Measurements from ENCODE around the gene NOTCH1.
"Not testable (repeated sequence)": the region's sequence is repeated elsewhere in the genome, so short reads cannot be mapped to it uniquely, and the experiment has no call there.

Gene NOTCH1

GRCh38 chr9:136578915-136579649, 33.2 kb upstream of the NOTCH1 start:
- peak; percentile 21 for DNase-seq

GRCh38 chr9:136578626-136578914, 32.7 kb upstream of the NOTCH1 start:
- DNase-seq, result no peak

GRCh38 chr9:136577941-136578625, 32.2 kb upstream of the NOTCH1 start:
- DNase-seq, result no peak

GRCh38 chr9:136576269-136576626, 30.4 kb upstream of the NOTCH1 start:
- DNase-seq, result no peak

- no peak for DNase-seq
These were observed 29.9 kb upstream of the NOTCH1 start for GRCh38 chr9:136575626-136576268.

DNA sequence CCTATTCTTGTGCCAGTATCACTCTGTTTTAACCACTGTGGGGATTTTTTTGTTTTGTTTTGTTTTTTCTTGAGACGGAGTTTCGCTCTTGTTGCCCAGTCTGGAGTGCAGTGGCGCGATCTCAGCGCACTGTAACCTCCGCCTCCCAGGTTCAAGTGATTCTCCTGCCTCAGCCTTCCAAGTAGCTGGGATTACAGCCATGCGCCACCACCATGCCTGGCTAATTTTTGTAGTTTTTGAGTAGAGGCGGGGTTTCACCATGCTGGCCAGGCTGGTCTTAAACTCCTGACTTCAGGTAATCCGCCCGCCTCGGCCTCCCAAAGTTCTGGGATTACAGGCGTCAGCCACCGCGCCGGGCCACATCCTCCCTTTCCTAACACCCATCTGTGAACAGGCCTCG, 28.8 kb upstream of the NOTCH1 start:
- DNase-seq, result not testable (repeated sequence)

DNA sequence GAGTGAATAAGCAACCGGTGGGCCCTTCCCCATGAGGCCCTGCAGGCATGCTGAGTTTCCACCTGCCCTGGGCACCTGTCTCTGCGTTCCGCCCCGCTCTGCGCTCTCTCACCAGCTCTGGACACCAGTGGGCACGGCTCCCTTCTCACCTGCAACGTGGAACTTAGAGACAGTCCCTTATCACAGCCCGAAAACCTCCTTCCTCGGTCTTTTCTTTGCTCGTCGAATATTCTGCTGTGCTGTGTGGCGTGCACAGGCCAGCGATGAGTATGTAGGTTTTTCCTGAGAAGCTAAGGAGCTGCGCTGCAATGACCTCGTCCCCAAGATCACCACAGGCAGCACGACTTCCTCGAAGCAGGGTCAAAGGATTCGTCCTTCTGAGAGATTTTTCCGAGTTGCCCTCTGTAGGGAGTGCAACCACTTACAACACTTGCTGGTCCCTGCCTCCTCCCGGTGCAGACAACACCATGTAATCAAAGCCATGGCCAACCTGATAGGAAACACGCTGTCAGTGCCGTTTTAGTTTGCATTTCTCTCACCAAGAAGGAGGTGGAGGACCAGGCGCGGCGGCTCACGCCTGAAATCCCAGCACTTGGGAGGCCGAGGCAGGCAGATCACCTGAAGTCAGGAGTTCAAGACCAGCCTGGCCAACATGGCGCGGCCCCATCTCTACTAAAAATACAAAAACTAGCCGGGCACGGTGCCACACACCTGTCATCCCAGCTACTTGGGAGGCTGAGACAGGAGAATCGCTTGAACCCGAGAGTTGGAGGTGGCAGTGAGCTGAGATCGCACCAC, 27.2 kb upstream of the NOTCH1 start:
- DNase-seq, result no peak

GRCh38 chr9:136572003-136572827, 26.4 kb upstream of the NOTCH1 start:
- DNase-seq, result no peak

DNA sequence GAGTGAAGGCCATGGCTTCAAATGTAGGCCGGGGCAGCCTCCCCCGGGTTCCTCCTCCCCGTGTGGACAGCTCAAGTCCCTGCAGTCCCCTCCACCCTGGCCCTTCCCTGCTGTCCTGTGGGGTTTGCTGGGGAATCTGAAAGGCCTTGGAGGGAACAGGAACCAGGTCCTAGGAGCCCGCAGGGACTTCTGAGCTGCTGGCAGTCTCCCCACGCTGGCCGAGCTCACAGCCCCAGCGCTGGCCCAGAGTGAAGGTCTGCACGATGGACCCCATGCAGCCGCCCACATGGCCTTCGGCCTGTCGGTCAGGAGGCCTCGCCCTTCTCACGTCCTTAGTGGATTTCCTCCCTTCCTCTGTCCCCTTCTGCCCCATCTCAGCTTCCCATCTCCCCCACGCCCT, 25.7 kb upstream of the NOTCH1 start:
- no peak for DNase-seq

DNA sequence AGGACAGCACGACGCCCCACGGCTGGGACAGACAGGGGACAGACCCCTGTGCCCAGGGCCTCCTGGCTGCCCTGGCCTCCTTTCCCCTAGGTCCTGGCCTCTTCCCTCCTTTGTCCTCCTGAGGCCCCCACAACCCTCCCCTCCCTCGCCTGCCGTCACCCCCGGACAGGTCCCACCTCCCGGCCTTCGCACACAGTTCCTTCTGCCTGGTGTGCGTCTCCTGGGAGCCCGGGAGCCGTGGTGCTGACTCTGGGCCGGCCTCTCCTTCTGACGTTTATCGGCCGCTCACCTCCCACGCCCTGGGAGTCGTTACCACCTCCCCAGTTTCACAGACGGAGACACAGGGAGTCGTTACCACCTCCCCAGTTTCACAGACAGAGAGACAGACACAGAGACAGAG, 25.1 kb upstream of the NOTCH1 start:
- DNase-seq, result no peak

DNA sequence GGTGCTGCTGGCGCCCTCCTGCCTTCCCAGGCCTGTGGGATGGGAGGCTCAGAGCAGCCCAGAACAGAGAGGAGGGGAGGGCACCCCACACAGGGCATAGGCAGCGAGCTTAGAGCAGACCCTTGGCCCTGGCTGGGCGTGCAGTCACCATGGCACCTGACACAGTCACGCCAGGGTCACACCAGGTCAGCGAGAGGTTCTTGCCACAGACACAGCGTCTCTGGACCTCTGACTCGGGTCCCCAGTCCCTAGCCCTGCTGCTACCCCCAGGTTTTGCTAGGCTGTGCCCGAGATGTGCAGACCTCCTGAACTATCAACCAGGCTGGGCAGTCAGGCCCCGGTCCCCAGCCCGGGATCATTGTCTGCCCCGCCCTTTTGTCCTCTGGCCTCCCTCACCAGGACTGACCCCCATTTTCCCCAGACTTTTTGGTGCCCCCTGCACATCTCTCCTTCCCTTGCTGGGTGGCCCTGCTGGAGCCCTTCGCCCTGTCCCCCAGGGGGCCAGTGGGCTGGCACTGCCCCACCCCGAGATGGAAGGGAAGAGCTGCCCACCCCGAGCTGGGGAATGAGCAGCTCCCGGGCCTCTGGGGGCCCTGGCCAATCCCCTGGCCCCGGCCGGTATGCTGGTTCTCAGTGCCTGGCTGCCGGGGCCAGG, 24.5 kb upstream of the NOTCH1 start:
- DNase-seq, result no peak

GRCh38 chr9:136569526-136570148, 23.8 kb upstream of the NOTCH1 start:
- DNase-seq, result no peak

- DNase-seq, result no peak
These were observed 22.6 kb upstream of the NOTCH1 start for GRCh38 chr9:136568288-136569081.

- DNase-seq, result no peak
These were observed 21.9 kb upstream of the NOTCH1 start for GRCh38 chr9:136567651-136568287.

- DNase-seq, result no peak
These were observed 21.1 kb upstream of the NOTCH1 start for GRCh38 chr9:136566901-136567300.

GRCh38 chr9:136566553-136566895, 20.7 kb upstream of the NOTCH1 start:
- DNase-seq, result no peak

DNA sequence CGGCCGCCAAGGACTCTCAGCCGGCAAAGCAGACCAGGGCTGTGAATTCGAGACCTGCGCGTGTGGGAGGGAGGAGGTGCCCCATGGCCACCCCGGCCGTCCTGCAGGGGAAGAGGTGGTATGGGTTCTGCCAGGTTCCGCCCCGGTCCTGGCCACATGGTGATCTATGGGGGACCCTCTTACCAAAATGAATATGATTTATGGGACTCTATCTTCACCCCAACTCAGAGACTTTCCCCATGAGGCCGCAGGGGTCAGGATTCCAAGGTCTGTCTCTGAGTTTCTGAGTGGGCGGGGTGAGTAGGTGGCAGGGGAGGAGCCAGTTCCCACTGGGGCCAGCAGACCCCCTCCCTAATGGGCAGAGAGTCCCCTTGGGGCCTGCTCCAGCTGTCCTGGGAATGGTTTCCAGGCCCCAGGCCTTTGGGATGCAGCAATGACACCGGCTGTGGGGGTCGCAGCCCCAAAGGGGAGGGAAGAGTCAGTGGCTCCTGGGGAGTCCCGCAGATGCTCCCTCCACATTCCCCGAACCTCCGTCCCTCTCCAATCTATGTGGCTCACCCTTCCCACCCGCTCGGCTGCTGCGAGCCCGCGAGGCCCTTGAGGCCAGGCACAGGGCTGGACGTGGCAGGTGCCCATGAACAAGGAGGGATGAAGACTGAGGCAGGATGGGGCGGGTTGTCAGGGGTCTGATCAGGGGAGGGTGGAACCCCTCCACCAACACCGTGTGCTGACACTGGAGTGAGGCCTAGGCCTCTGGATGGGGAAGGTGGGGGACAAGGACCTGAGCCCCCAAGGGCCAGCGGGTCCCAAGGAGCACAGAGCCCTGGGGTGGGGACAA, 20.1 kb upstream of the NOTCH1 start:
- DNase-seq, result no peak

DNA sequence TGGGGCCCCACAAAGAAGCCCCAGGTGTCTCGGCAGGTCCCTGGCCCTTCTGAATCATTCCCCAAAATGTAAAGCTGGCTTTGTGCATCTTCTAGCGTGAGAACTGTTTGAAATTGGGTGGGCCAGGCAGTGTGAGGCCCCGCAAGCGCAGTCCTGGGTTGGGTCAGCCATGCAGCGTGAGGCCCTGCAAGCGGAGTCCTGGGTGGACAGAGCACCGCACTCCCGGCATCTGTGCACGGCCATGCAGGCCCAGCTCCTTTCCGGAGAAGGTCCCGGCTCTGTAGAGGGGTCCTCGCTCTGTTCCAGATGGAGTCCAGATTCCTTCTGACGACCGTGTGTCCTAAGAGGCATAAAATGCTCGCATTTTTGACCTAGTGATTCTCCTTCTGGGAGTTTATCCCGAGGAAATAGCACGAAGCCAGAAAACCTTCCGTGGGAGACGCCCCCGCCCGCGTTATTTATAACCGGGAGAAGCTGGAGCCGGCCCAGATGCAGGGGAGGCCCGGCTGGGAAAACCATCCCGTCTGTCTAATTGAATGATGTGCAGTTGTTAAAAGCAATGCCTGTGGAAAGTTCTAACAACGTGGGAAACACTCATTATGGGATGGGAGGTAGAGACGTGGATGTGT, 19.4 kb upstream of the NOTCH1 start:
- no peak for DNase-seq
